Stimulated activated CD4-positive, alpha-beta T cell treated with anti-CD3 and anti-CD28 coated beads, TNF-alpha, amount 100 ng/mL, for 1 hour (primary cell): ENCODE data around the gene TCAF1.
"Not testable (repeated sequence)": the region's sequence is repeated elsewhere in the genome, so short reads cannot be mapped to it uniquely, and the experiment has no call there.

Experiments used
- DNase-seq, 3 donors: peaks; one replicate each; pipeline ENCODE4 v3.0.0-alpha.2; 2020; ENCODE audit warnings: low read depth in 3 of 3, low spot score in 1 of 3

TCAF1 gene

DNA sequence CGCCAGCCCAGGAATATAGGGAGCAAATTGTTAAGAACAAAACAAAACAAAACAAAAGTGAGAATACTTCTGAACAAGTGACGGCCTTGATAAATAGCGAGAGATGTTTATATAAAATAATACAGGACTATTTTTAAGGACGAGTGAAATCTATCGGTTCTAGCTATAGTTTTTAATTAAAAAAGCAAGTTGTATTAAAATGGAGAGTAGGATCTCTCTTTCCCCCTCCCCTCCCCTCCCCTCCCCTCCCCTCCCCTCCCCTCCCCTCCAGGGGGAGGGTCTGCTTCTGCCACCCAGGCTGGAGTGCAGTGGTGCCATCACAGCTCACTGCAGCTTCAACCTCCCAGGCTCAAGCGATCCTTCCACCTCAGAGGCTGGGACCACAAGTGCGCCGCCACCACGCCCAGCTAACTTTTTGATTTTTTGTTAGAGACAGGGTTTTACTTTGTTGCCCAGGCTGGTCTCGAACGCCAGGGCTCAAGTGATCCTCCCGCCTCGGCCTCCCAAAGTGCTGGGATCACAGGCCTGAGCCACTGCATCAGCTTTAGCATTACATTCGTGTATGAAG lies 440 bp upstream of the TCAF1 start:
- DNase-seq: no peak

DNA sequence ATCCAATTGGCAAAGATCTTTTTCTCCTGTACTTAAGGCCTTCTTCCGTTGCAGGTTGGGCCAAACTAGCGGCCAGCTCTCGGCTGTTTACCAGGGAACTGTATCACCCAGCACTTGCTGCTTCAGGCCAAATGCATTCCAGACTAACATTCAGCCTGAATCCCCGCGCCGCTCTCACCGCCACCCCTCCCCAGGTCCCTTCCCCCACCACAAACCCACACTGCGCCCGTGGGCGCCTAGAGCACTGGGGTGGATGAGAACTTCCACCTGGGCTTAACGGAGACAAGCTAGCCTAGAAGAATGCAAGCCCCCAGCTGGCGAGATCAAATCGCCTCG lies 676 bp downstream of the TCAF1 start:
- no peak for DNase-seq

DNA sequence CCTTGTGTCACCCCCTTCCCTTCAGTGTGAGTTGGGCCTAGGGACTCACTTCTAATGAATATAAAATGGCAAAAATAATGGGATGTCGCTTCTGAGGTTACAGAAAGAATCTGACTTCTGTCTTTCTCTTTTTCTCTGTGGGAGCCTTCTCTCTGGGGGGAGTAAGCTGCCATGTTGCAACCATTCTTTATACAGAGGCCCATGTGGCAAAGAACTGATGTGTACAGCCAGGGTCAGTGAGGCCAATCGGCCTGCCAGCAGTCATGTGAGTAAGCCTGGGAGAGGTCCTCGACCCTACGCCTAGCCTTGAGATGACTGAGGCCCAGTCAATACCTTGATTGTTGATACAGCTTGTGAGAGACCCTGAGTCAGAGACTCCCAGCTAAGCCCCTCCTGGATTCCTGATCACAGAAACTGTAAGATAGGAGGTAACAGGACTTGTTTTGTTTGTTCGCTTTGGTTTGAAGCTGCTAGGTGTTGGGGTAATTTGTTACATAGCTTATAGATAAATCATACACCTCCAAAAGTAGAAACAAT lies 1.7 kb downstream of the TCAF1 start:
- DNase-seq: no peak

DNA sequence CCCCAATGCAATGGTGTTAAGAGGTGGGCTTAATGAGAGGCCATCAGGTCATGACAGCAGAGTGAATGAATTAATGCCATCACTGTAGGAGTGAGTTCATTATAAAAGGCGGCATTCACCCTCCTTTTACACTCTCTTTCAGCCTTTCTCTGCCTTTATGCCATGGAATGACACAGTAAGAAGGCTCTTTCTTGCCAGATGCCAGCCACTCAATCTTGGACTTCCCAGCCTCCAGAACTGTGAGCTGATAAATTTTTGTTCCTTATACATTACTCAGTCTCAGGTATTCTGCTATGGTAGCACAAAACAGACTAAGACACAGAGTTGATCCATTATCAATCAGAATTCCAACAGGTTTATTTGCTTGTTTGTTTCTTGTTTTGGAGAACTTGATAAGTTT lies 3.2 kb downstream of the TCAF1 start:
- DNase-seq: no peak

DNA sequence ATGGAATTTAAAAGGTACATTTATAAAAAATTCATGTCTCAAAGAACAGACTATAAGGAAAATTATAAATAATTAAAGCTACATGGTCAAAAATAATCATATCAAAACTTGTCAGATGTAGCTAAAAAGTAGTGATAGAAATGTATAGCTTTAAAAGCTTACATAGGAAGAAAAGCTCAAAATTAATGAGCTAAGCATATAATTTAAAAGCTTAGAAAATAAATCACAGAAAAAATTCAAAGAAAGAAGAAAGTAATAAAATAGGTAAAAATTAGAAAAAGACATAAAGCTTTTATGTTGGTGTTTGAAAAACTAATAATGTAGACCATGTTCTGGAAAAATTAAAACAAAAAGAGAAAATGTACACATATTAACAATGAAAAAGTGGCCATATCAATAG lies 5.3 kb downstream of the TCAF1 start:
- DNase-seq: no peak

DNA sequence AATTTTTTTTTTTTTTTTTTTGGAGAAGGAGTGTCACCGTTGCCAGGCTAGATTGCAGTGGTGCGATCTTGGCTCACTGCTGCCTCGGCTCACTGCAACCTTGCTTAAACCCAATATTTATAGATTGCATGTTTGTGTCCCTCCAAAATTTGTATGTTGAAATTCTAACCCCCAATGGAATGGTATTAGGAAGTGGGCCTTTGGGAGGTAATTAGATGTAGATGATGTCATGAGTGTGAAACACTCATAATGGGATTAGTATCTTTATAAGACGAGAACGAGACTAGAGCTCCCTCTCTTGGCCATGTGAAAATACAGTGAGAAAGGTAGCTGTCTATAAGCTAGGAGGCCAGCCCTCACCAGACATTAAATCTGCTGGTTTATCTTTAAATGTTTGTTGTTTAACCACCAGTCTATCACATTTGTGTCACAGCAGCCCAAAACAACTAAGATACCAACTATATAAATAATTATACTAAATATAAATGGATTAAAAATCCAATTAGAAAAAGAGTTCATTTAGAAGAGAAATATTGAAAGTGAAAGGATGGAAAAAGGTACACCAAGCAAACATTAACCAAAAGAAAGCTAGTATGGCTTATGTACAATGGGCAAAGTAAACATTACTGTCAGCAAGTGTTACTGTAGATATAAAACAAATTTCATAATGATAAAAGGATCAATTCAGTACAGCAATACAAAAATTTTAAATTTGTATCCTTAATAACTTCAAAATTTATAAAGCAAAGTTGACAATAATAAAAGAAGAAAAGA lies 9.3 kb downstream of the TCAF1 start:
- no peak for DNase-seq

DNA sequence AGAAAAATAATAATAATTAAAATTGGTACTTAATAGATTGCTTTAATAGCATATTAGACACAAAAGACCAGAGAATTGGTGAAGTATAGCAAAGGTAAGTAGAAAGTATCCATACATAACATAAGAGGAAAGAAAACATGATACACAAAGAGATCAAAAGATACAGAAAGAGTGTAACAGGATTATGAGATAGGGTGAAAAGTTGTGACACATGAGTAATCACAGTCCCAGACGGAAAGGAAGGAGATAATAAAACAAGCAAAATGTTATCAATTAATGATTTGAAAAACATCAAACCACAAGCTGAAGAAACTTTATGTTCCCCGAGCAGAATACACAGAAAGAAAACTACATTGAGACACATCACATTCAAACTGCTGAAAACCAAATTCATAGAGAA lies 10.5 kb downstream of the TCAF1 start:
- DNase-seq: no peak

DNA sequence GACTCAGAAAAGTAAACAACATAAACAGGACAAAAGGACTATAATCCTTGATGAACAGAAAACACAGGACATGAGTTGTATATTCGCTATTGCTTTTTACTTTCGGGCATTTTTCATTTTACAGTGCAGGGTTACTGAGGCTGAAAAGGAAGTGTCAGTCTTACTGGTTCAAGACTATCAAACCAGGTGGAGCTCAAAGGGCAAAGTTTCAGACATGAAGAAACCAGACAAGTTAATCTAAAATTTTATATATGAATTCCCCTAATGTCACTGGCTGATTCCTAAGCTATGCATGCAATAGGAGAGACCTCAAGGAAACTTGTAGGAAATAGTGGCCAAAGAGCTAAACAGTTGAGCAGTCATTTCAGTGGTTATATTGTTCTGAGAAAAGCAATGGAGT lies 11.4 kb downstream of the TCAF1 start:
- no peak for DNase-seq

DNA sequence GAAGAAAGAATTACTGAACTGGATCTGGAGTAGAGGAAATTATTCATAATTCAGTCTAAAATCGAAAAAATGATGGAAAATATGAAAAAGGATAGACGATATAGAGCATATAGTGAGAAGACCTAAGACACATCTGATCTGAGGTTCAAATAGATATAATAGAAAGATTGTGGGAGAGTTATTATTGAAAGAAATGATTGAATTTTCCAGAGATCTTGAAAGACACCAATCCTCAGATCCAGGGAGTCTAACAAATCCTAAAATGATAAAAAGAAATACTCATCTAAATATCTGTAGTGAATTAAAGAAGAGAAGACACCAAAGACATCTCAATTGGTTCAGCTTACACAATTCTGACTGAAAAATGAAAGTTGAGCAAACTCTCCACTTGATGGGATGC lies 12.9 kb downstream of the TCAF1 start:
- no peak for DNase-seq

DNA sequence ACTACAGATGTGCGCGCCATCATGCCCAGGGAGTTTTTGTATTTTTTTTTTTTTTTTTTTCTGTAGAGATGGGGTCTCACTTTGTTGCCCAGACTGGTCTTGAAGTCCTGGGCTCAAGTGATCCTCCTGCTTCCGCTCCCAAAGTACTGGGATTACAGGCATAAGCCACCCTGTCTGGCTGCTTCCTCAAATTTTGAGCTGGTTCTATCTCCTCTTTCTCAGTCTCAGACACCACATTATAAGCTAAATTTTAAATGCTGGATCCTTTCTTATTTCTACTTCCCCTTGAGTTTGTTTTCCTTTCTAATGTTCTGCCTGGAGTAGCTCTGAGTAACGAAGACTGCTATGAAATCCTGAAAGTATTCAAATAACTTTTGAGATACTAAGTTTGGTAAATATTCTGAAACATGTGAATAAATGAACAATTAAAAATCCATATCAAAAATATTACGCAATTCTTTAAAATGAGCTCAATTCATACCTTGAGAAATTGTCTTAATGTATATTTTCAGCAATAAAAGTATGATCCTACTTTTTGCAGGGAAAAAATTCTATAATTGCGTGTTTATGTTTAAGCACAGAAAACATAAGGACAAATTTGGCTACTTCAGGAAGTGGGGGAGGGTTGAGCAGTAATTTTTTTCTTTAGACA lies 15.0 kb downstream of the TCAF1 start:
- no peak for DNase-seq

DNA sequence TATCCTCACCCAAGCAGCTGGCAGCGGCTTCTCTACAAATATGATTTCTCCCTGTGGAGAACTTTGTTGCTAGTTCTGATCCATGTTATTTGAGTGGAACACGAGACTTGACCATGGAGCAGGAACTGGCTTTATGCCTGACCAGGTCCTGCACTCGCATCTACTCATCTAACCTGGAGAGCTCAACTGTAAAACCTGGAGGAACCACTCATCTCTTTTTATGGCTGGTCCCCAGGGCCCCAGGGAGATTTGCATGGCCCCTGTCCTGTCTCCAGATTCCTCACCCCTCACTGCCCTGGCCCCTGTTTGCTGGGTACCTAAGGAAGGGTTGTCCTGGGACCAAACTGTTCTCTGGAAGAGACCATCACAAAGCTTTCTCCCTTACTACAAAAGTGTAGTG lies 16.0 kb downstream of the TCAF1 start:
- DNase-seq: no peak

DNA sequence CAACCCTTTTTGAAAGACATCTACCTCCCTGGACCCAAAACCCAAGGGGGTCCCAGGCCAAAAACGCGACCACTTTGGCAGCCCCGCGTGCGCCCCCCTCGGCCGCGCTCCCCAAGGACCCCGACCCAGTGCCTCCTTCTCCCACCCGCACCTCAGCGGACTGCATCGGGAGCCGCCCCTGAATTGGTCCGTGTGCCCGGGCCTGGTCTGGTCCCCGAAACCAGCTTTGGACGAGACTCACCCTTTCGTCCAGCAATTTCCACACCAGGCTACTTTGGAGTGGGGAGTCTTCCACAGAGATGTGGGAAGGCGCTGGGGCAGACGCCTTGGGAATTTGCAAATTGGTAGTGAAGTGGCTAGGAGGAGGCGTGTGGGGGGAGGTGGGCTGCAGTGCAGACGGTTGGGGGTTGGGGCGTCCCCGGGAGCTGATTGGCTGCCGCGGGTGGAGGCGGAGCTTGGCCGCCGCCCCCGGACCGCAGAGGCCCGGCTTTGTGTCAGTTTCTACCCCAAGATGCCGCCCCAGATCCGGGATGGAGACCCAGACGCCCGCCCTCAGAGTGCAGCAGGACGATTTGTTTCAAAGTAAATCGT lies 16.9 kb downstream of the TCAF1 start:
- DNase-seq: no peak

DNA sequence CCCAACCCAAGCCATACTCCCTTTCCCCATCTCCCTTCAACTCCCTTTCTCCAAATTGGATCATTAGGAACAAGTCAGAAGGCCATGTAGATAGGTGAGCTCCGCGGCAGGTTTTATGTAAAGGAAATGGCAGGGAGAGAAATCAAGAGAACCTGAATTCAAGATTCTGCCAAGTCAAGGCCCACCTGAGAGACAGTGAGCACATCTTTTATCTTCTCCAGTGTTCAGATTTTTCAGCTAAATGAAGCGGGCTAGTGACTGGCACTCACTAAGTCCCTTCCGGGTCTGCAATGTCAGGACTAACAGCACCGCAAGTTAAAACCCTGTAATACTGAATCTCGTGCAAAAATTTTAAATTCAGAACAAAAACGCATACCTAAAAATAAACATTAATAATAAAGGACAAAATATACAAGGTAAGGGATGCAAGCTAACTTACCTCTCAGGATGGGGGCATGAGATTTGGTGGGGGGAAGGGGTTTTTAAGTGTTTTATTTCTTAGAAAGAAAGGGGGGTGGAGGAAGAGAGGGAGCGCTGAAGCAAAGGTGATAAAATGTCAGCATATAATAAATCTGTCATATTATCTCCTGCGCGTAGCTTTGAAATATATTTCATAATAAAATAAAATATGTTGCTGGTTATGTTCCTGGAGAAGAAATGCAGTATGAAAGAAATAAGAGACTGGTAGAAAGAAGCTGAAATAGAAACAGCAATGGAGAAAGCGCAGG lies 17.6 kb downstream of the TCAF1 start:
- no peak for DNase-seq

DNA sequence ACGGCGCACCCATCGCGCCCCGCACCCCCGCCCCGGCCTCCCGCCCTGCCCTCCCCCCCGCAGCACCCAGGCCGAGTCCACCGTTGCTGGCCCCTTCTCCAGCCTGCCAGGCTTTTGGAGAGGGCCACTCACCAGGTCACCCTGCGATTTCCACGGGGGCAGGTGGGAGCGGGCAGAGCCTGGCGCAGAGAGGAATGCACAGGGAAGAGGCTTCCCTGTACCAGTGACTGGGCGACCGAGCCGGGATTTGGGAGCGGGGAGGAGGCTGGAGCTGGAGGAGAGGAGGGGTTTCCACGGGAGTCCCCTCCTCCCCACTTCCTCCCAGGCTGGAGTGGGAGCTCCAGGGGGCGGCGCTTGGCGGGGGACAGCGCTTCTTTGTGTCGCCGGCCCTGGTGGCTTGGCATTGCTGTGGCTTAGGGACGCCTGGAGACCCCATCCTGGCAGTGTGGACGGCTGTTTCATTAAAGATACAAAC lies 19.3 kb downstream of the TCAF1 start:
- DNase-seq: no peak

DNA sequence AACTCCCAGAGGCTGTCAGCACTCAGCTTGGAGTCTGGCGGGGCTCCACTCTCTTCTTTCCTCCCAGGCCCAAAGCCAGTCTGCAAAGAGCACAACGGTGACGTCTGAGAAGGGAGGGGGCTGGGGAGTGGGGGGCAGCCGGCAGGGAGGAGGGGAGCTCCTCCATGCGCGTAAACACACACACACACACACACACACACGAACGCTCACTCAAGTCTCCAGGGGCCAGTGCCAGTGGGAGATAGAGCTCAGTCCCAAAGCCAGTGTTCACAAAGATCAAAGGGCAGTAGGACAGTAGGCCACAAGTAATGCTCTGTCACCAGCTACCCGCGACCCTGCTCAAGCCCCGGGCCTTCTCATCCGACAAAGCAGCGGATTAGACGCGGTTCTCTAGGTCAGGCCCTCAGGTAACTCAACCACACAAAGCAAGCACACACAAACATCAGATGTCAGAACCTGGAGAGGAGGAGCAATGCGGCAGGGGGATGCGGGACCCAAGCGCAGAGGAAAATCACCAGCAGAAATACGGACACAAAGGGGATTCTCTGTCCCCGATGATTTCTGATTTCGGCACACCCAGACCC lies 19.9 kb downstream of the TCAF1 start:
- DNase-seq: no peak

DNA sequence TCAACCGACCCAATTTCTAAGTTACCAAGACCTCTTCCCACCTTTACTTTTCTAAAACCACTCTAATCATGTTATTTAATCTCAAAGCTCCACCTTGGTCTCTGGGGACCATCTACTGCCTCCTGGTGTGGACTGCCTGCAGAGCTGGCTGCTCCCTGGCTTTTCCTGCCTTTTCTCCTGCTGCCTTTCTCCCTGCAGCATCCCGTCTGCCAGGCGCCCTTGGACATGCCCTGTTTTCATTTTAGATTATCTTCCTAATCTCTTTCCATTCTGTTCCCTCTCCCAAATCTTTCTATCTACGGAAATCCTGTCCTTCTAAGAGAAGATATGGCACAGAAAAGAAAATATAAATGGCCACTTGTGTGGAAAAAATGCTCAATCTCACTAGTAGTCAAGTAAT lies 23.1 kb downstream of the TCAF1 start:
- DNase-seq: no peak

DNA sequence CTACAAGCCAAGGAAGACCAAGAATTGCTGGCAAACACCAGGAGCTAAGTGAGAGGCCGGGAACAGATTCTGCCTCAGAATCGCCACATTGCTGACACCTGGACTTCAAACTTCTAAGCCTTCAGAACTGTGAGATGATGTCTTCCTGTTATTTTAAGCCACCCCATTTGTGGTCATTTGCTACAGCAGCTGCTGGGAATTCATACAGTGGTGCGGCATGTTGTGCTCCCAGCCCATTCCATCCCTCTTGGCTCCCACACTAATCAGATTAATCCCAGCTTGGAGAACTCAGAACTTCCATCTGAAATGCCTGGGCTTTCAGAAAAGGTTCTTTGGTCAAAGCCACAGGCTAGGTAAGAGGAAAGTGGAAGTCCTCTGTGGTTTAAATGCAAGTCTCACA lies 24.9 kb downstream of the TCAF1 start:
- no peak for DNase-seq

DNA sequence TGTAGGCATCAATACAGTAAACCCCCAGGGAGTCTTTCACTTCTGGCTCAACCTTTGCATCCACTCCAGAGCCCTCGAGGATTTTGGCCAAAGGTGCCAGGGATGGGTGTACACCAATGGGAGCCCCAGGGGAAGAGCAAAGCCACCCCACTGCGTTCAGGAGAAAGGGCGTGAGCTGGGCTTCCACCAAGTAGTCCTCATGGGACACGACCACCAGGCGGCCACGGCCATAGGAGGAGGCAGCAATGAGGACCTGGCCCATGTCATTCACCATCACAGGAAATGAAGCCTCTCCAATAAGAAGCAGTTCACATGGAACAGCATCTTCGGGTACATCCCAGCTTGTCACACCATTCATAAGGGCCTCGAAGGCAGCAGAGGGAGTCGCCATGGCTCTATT lies 25.8 kb downstream of the TCAF1 start:
- DNase-seq: no peak

DNA sequence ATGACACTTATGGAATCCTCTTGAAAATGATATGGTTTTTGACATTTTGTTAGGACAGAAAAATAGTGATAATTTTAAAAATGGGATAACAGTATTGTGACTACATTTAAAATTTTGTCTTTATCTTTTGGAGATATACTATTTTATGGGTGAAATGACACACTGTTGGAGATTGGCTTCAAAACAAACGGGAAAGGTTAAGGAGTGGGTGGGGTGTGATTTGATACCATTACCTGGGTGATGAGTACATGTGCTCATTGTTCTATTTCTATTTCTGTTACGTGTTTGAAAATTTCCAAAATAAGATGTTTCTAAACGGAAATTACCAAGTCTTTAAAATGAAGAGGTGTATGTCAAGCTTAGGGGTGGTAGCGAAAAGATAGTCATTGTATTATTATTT lies 28.7 kb downstream of the TCAF1 start:
- DNase-seq: not testable (repeated sequence)

DNA sequence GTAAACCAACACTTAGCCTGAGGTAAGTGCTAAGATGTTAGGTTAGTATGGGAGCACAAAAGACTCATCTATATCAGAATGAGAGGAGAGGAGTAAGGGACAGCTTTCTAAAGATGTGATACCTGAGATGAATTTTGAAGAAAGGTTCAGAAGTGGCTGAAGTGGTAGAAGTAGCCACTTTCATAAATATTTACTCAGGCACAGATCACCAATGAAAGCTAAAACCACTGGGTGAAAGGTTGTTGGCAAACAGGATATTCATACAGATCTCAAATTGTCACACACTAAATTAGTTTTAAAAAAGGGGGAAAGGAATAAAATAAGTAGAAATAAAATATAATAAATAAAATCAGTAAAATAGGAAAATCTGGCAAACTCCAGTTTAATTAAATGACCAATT lies 30.4 kb downstream of the TCAF1 start:
- not testable (repeated sequence) for DNase-seq

DNA sequence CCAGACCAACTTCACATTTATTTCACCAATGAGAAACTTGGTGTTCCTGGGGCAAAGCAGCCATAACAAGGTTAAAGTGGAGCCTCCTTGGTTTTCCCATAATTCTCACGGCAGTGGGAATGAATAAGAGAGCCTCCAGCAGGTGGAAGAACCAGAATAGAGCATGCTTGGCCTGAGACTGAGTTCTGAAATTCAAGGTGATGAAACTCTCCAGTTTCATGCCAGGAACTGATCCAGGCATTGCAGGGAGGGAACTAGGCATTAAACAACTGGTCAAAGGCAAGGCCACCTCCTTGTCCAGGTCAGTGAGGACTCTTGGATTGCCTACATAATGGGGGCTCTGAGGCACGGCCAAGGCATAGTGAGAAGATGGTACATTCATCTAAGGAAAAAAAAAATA lies 44.0 kb downstream of the TCAF1 start:
- not testable (repeated sequence) for DNase-seq
